Measurements from ENCODE around the gene IGSF21. TPM values are rescaled to one million over a fixed set of nuclear protein-coding genes. Genes with fewer than 3 reads are reported as not detected.

IGSF21 gene
- polyA plus RNA-seq (2011; rRNA removed) (not detected in 2 replicates), polyA plus RNA-seq (2017; fragmentation: RNase III; extraction: RNeasy Plus Mini Kit Qiagen cat#74134 plus additional on column Dnase treatment) (not detected in 3 replicates), polyA minus RNA-seq (2011; rRNA and poly(A)+ RNA removed) (not detected in 2 replicates)
- polyA plus RNA-seq (2012; cell fraction: cytosol; rRNA removed) = not detected in 2 replicates
- polyA plus RNA-seq (2012; cell fraction: nucleus; rRNA removed) = not detected in 2 replicates

GRCh38 chr1:18107369-18108298 lies at the start of gene IGSF21:
TSS of gene IGSF21 (plus strand) at chr1:18107798. CDS start at chr1:18108129, 331 bp downstream.
- TF ChIP-seq HEYL (CRISPR knock-in tag; IDR thresholded peaks at IDR 0.05) = no peak
- TF ChIP-seq HMGXB4 (CRISPR knock-in tag; IDR thresholded peaks at IDR 0.05; ENCODE audit: borderline replicate concordance) = no peak
- no peak for TF ChIP-seq USF2 (IDR thresholded peaks at IDR 0.05)
- TF ChIP-seq CHD2 (IDR thresholded peaks at IDR 0.05; ENCODE audit: low read length, partially characterized antibody) = no peak
- no peak for TF ChIP-seq BHLHE40 (IDR thresholded peaks at IDR 0.05; ENCODE audit: low read depth, low read length)
- TF ChIP-seq RFX5 (IDR thresholded peaks at IDR 0.05) = no peak
- TF ChIP-seq E2F6 (IDR thresholded peaks at IDR 0.05; ENCODE audit: borderline replicate concordance, low read depth) = no peak
- no peak for TF ChIP-seq HOXB5 (CRISPR knock-in tag; IDR thresholded peaks at IDR 0.05)
- no peak for TF ChIP-seq EP300 (IDR thresholded peaks at IDR 0.05)
- TF ChIP-seq FOSB (CRISPR knock-in tag; IDR thresholded peaks at IDR 0.05) = no peak
- no peak for TF ChIP-seq POLR2A (IDR thresholded peaks at IDR 0.05; ENCODE audit: low read length)
- TF ChIP-seq HOXA7 (CRISPR knock-in tag; IDR thresholded peaks at IDR 0.05) = no peak
- no peak for TF ChIP-seq ZC3H11A (IDR thresholded peaks at IDR 0.05)
- TF ChIP-seq KDM1A (IDR thresholded peaks at IDR 0.05; ENCODE audit: low read depth) = no peak
- no peak for TF ChIP-seq CBX2 (IDR thresholded peaks at IDR 0.05; ENCODE audit: borderline replicate concordance, low read depth)
- no peak for TF ChIP-seq EHMT2 (IDR thresholded peaks at IDR 0.05; ENCODE audit: low read depth)
- TF ChIP-seq SMC3 (IDR thresholded peaks at IDR 0.05) = no peak
- TF ChIP-seq PBX3 (IDR thresholded peaks at IDR 0.05) = no peak
- Histone ChIP-seq H3K4me1 (peaks cover 11% of the 10 kb centered on the region; the same call in 1 of the 3 replicates), H3K27ac (no peak within 1 kb of the TSS), H3K4me3 (no peak within 1 kb of the TSS), H3K9me3 (no peaks in the 10 kb centered on the region), H3K4me2 (peak within 1 kb of the TSS; percentile 37; the same call in 2 of the 3 replicates)
- ChIA-PET POLR2A (no interaction called here), CTCF (no interaction called here)
- DNase-seq (ENCODE audit: low read depth in 1 of 2, low spot score in 1 of 2) (no peak), ATAC-seq (no peak), FAIRE-seq (no peak)
- WGBS (ENCODE audit: missing lambda C conversion rate) = 9% methylated on average over 18 of the region's 108 CpGs

- 19% methylated on average over 11 of the region's 16 CpGs for WGBS (ENCODE audit: missing lambda C conversion rate)
- POLR2A ChIA-PET = no interaction called here
- no peak for FAIRE-seq
Measured at GRCh38 chr1:18058206-18058921, 49.2 kb upstream of the IGSF21 start.

More at GRCh38 chr1:18058206-18058921, 49.2 kb upstream of the IGSF21 start:
- H3K4me1 ChIP-seq = no peaks in the 10 kb centered on the region
- ATAC-seq (no peak), DNase-seq (ENCODE audit: low read depth in 1 of 2, low spot score in 1 of 2) (no peak)
- TF ChIP-seq KDM5A (IDR thresholded peaks at IDR 0.05) (no peak), RFX5 (IDR thresholded peaks at IDR 0.05) (no peak), E2F6 (IDR thresholded peaks at IDR 0.05; ENCODE audit: borderline replicate concordance, low read depth) (no peak), JUNB (IDR thresholded peaks at IDR 0.05) (no peak), ESRRA (IDR thresholded peaks at IDR 0.05; ENCODE audit: borderline replicate concordance, low read length) (no peak), HEYL (CRISPR knock-in tag; IDR thresholded peaks at IDR 0.05) (no peak), NR3C1 (IDR thresholded peaks at IDR 0.05) (no peak), CHD4 (IDR thresholded peaks at IDR 0.05; ENCODE audit: borderline replicate concordance) (no peak)
- CTCF ChIA-PET = no interaction called here
- no peaks in the 10 kb centered on the region; the same call in 2 of the 3 replicates for H3K9me3 ChIP-seq
- no peak overlapping the region for H3K4me2 ChIP-seq
- no peak overlapping the region for H3K27ac ChIP-seq
- no peak overlapping the region for H3K4me3 ChIP-seq
